SK-N-MC (cell line): Measurements from ENCODE around the gene DYNLL2.

Experiments
- DNase-seq: peaks from one replicate; pipeline ENCODE4 v3.0.0-alpha.2; 2011; ENCODE audit warnings: low read depth, low spot score
- H3K27ac ChIP-seq: fragments of 200-600 bp; sonication (generic); 2 replicates; pipeline ENCODE4 v1.5.1; 2016; ENCODE audit warnings: mixed run types
- H3K36me3 ChIP-seq: fragments of 200-600 bp; sonication (generic); 2 replicates; pipeline ENCODE4 v1.6.1; 2017; ENCODE audit warnings: antibody characterized with exemption, low read length, mixed read lengths; ENCODE audit not compliant: insufficient read depth
- H3K4me3 ChIP-seq: fragments of 200-600 bp; sonication (generic); 2 replicates; pipeline ENCODE4 v1.5.1; 2016
- H3K9ac ChIP-seq: fragments of 200-600 bp; sonication (generic); 2 replicates; pipeline ENCODE4 v1.8.0; 2017; ENCODE audit warnings: mixed run types, mixed read lengths; ENCODE audit not compliant: insufficient read length
- H3K9me3 ChIP-seq: fragments of 200-600 bp; sonication (generic); 2 replicates; pipeline ENCODE4 v1.6.1; 2017; ENCODE audit warnings: low read depth, mild to moderate bottlenecking, antibody characterized with exemption, low read length, moderate library complexity, mixed read lengths
- EZH2 ChIP-seq: fragments of 200-600 bp; sonication (generic); IDR thresholded peaks from one replicate; pipeline ENCODE4 v1.6.1; 2017; ENCODE audit warnings: antibody characterized with exemption
- FOXP2 ChIP-seq: optimal IDR thresholded peaks from 2 replicates; pipeline ENCODE3; 2011; ENCODE audit warnings: mild to moderate bottlenecking, moderate library complexity; ENCODE audit not compliant: insufficient read depth; ENCODE audit errors: extremely low read length, control extremely low read depth
- POLR2AphosphoS5 ChIP-seq: IDR thresholded peaks from 2 replicates; pipeline ENCODE4 v1.6.1; 2012; ENCODE audit warnings: mild to moderate bottlenecking, low read depth, low read length, borderline replicate concordance

Gene DYNLL2

DNA sequence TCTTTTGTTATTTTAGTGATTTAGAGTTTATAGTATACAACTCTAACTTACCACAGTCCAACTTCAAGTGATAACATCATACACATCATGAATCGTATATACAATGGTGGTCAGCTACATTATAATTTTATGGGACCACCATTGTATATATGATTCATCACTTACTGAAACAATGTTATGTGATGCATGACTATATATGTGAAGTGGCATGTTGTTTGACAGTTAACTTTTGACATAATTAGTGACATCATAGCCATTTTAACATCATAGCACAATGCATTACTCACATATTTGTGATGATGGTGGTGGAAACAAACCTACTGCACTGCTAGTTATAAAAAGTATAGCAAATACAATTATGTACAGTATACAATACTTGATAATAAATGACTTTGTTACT is 21.9 kb downstream of the DYNLL2 start:
- TF ChIP-seq POLR2AphosphoS5 (no peak), FOXP2 (no peak), EZH2 (no peak)
- Histone ChIP-seq H3K27ac (no peak overlapping the region), H3K36me3 (no peaks in the 10 kb centered on the region), H3K9ac (no peak overlapping the region), H3K4me3 (no peak overlapping the region), H3K9me3 (no peaks in the 10 kb centered on the region)
- no peak for DNase-seq

DNA sequence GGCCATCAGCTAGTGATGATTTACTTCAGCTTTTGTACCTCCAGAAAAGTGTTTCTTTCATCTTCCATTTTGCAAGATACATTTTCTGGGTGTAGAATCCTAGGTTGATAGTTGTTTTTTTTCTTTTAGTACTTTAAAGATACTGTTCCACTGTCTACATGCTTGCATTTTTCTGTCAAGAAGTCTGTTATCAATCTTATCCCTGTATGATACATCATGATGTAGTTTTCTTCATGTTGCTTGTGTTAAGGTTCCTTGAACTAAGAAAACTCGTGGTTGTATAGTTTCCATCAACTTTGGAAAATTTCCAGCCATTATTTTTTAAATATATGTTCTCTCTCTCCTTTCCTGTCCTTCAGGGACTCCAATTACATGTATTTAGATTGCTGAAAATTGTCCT is 24.1 kb downstream of the DYNLL2 start:
- Histone ChIP-seq H3K9me3 (no peaks in the 10 kb centered on the region), H3K36me3 (no peaks in the 10 kb centered on the region), H3K4me3 (no peak overlapping the region), H3K9ac (no peak overlapping the region), H3K27ac (no peak overlapping the region)
- TF ChIP-seq FOXP2, result no peak
- no peak for TF ChIP-seq POLR2AphosphoS5
- TF ChIP-seq EZH2, result no peak
- DNase-seq, result no peak

DNA sequence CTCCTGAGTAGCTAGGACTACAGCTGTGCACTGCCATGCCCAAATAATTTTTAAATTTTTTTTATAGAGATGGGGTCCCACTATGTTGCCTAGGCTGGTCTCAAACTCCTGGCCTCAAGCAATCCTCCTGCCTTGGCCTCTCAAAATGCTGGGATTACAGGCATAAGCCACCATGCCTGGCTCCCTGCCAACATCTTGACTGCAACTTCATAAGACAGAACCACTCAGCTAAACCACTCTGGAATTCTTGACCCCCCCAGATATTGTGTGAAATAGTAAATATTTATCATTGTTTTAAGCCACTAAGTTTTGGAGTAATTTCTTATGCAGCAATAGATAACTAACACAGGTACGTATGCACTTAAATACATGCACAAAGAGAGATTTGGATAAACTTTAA is 26.0 kb downstream of the DYNLL2 start:
- H3K27ac ChIP-seq, result no peak overlapping the region
- no peak overlapping the region for H3K4me3 ChIP-seq
- no peak overlapping the region for H3K9ac ChIP-seq
- TF ChIP-seq POLR2AphosphoS5 (no peak), FOXP2 (no peak), EZH2 (no peak)
- no peak for DNase-seq
- H3K9me3 ChIP-seq, result no peaks in the 10 kb centered on the region
- H3K36me3 ChIP-seq, result no peaks in the 10 kb centered on the region

DNA sequence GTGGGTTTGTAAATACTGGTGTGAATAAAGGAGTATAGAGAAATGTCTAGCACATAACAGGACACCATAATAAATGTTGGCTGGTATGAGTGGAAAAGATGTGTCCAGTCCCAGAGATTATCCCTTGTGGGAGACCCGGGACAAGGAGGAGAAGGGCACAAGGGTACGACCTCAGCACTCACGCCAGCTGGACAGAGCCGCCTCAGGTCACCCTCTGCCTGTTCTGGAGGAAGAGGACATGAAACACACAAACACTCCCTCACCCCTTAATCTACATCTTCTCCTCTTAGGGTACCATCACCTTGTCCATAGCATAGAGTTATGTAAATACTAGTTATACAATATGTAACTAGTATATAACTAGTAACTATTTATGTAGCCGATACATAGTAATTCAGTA is 26.8 kb downstream of the DYNLL2 start:
- no peak overlapping the region for H3K4me3 ChIP-seq
- no peak overlapping the region for H3K9ac ChIP-seq
- DNase-seq, result no peak
- no peak overlapping the region for H3K27ac ChIP-seq
- no peaks in the 10 kb centered on the region for H3K9me3 ChIP-seq
- no peaks in the 10 kb centered on the region for H3K36me3 ChIP-seq
- no peak for TF ChIP-seq POLR2AphosphoS5
- no peak for TF ChIP-seq EZH2
- no peak for TF ChIP-seq FOXP2

DNA sequence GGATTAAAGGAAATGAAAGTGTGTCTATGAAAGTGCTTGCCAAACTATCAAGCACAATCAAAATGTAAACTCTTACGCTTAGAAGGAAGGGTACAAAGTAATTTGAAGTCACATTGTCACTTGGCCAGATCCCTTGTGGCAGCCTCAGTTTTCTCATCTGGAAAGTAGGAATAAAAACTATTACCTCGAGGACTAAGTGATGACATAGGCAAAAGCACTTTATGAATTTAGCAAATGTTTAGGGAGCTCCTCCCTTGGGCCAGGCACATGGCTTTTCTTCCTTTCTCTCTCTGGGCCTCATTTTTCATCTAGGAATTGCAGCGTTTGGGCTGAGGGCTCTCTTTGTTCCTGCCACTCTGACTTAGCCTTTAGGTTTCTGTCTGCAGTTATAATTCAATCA is 28.5 kb downstream of the DYNLL2 start:
- H3K9ac ChIP-seq, result no peak overlapping the region
- no peaks in the 10 kb centered on the region for H3K9me3 ChIP-seq
- no peak for TF ChIP-seq EZH2
- no peak for TF ChIP-seq FOXP2
- no peak for TF ChIP-seq POLR2AphosphoS5
- H3K4me3 ChIP-seq, result no peak overlapping the region
- H3K36me3 ChIP-seq, result no peaks in the 10 kb centered on the region
- DNase-seq, result no peak
- no peak overlapping the region for H3K27ac ChIP-seq

DNA sequence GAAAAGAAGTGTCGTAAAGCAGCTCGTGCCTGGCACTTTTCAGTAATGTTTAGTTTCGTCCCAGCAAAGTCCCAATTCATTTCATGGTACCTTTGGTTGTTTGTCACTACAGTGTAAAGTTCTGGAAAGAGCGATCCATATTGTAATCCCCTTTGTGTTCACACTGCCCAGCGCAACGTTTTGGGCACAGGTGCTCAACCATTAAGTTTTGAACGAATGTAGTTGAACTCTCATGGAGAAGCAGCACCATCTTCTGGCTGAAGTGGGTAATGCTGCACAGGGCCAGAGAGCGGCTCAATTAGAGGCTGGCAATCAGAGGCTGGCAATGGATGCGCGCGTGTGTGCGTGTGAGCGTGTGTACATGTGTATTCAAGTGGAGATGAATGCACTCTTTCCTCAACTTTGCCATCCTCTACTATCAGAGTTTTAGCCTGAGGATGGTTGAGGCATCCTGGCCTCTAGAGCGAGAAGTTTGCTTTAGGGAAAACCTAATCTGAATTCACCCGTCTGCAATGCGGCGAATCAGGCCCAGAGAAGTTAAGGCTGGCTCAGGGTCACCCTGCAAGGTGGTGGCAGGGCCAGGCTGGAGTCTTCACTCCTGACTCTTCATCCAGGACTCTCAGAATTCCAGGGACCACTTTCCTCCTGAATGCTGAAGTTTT is 29.9 kb downstream of the DYNLL2 start:
- no peak overlapping the region for H3K4me3 ChIP-seq
- no peak overlapping the region for H3K9ac ChIP-seq
- DNase-seq, result peak; percentile 34
- no peaks in the 10 kb centered on the region for H3K36me3 ChIP-seq
- no peak overlapping the region for H3K27ac ChIP-seq
- H3K9me3 ChIP-seq, result no peaks in the 10 kb centered on the region
- no peak for TF ChIP-seq POLR2AphosphoS5
- TF ChIP-seq FOXP2, result no peak
- TF ChIP-seq EZH2, result no peak

DNA sequence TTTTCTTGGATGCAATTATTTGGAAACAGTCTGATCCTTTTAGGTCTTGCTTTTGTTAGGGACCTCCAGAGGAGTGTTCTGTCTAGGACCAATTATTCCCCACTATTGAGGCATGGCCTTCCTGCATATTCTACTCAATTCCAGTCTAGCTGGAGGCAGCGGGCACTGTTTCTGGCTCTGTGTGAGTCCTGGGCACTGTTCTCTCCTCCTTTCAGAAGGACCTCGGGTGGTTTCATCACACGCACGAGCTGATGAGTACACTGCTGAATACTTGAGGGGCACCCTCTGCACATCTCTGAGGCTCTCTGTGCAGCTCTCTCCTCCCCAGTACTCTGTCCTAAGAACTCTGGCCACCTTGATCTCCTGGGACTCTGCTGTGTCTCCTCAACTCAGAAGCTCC is 30.7 kb downstream of the DYNLL2 start:
- no peak overlapping the region for H3K9ac ChIP-seq
- TF ChIP-seq EZH2 (no peak), POLR2AphosphoS5 (no peak), FOXP2 (no peak)
- no peaks in the 10 kb centered on the region for H3K36me3 ChIP-seq
- H3K9me3 ChIP-seq, result no peaks in the 10 kb centered on the region
- no peak for DNase-seq
- no peak overlapping the region for H3K27ac ChIP-seq
- H3K4me3 ChIP-seq, result no peak overlapping the region

DNA sequence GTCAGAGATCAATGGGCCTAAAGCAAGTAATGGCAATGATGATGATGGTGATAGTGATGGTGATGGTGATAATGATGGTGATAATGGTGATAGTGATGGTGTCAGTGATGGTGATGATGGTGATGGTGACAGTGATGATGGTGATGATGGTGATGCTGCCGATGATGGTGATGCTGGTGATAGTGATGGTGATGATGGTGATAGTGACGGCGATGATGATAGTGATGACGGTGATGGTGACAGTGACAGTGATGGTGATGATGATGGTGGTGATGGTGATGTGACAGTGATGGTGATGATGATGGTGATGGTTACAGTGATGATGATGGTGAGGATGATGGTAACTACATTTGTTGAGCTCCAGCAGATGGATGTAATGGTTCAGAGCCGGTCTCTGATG is 34.2 kb downstream of the DYNLL2 start:
- Histone ChIP-seq H3K36me3 (no peaks in the 10 kb centered on the region), H3K4me3 (no peak overlapping the region), H3K27ac (no peak overlapping the region), H3K9ac (no peak overlapping the region), H3K9me3 (no peaks in the 10 kb centered on the region)
- no peak for DNase-seq
- no peak for TF ChIP-seq POLR2AphosphoS5
- TF ChIP-seq EZH2, result no peak
- no peak for TF ChIP-seq FOXP2

DNA sequence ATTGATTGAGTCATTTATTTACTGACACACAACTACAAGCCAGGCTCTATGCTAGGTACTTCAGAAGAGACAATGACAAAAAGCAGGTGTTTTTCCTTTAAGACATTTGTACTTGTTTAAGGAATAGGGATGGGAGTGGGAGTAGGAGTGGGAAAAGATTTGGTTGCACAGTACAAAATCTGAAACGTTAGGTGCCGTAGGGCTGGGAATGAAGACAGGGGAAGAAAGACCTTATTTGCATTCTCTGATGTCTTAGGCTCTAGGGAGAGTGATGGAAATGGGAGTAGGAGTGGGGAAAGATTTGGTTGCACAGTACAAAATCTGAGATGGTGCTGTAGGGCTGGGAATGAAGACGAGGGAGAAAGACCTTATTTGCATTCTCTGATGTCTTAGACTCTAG is 36.3 kb downstream of the DYNLL2 start:
- H3K9ac ChIP-seq, result no peak overlapping the region
- H3K9me3 ChIP-seq, result no peaks in the 10 kb centered on the region
- H3K27ac ChIP-seq, result no peak overlapping the region
- DNase-seq, result no peak
- TF ChIP-seq POLR2AphosphoS5 (no peak), EZH2 (no peak), FOXP2 (no peak)
- no peak overlapping the region for H3K4me3 ChIP-seq
- no peaks in the 10 kb centered on the region for H3K36me3 ChIP-seq
